SJCRH30 (cell line): ENCODE measurements around the gene PRR29. TPM values are rescaled to one million over a fixed set of nuclear protein-coding genes. Genes with fewer than 3 reads are reported as not detected.

Experiments used
- DNase-seq, 2 experiments: peaks; one replicate each; pipeline ENCODE4 v3.0.0-alpha.2; 2015 to 2020
- H3K27ac ChIP-seq: fragments of 250-450 bp; sonication (Bioruptor Pico); 2 replicates; pipeline ENCODE4 v1.5.1; 2020; ENCODE audit warnings: mild to moderate bottlenecking, moderate library complexity
- H3K27me3 ChIP-seq: fragments of 250-450 bp; sonication (Bioruptor Pico); 2 replicates; pipeline ENCODE4 v1.5.1; 2020; ENCODE audit warnings: mild to moderate bottlenecking, moderate library complexity
- H3K36me3 ChIP-seq: fragments of 250-450 bp; sonication (Bioruptor Pico); 2 replicates; pipeline ENCODE4 v1.5.1; 2020; ENCODE audit warnings: mild to moderate bottlenecking, moderate library complexity
- H3K4me1 ChIP-seq: fragments of 250-450 bp; sonication (Bioruptor Pico); 2 replicates; pipeline ENCODE4 v1.5.1; 2020; ENCODE audit warnings: mild to moderate bottlenecking, moderate library complexity
- H3K4me3 ChIP-seq: fragments of 250-450 bp; sonication (Bioruptor Pico); 2 replicates; pipeline ENCODE4 v1.5.1; 2020; ENCODE audit warnings: mild to moderate bottlenecking, moderate library complexity
- H3K9me3 ChIP-seq: fragments of 250-450 bp; sonication (Bioruptor Pico); replicated peaks from 2 replicates; pipeline ENCODE4 v1.5.1; 2020; ENCODE audit warnings: mild to moderate bottlenecking, moderate library complexity
- total RNA-seq: library from RNA; depleted of rRNA; stranded (reverse); fragments of >200 nt; shearing (Covaris generic); gene quantifications from 2 replicates; pipeline ENCODE4 v1.2.3, GENCODE V29; 2014; rRNA removed

Gene PRR29
- 0.12 TPM in 1 of 2 replicates, not detected in the other for total RNA-seq

DNA sequence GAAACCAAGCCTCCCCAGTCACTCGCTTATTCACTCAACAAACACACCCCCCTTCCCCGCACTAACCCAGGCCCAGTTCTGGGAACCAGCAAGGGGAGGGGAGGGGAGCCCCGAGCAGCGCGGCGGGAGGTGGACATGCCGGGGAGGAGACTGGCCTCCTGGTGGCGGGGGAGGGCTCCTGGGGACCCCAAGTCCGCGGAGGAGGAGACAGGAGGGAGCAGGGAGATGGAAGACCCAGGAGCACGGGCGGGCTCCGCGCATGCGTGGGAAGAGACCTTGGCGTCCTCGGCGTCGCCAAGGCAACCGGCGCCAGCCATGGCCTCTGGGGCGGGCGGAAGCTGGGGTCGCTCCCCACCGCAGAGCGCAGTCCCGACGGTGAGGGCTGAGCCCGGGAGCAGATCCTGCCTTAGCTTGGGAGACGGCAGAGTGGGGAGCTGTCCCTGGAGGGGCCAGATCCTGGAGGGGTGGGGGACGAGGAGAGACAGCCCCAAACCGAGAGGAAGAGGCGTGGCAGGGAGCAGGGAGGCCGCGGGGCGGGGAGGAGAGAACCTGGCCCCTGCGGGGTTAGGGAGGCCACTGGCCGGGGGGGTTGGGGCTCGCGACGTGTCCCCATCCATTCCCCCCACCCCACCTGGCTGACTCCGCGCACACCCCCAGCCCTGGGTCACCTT is at the start of gene PRR29:
TSS of gene PRR29 (plus strand) at position 302 of the 671 bp plus-strand sequence. CDS start at position 316, 14 bp downstream.
- Histone ChIP-seq H3K36me3 (no peaks in the 10 kb centered on the region), H3K27me3 (no peaks in the 10 kb centered on the region), H3K4me3 (peak within 1 kb of the TSS; percentile 54), H3K27ac (peak within 1 kb of the TSS; percentile 52), H3K9me3 (no peaks in the 10 kb centered on the region), H3K4me1 (peaks cover 16% of the 10 kb centered on the region)
- peak; percentile 72 to 80 for DNase-seq

DNA sequence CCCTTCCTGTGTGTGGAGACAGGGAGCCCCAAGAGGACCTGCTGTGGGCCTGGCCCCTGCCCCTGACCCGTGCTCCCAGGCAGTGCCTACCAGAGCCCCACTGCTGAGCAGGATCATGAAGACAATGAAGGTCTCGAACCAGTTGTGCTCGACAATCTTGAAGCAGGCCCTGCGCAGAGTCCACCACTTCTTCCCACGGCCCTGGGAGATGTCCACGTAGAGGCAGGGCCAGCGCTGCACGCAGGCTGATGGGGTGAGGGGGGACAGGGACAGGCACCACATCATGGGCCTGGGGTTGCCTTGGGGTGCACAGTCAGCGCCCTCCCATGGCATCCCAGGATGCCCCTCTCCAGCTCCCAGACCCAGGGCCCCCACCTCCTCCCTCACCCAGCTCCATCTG is 49.6 kb upstream of the PRR29 start:
- Histone ChIP-seq H3K4me3 (no peak overlapping the region), H3K27me3 (no peaks in the 10 kb centered on the region), H3K36me3 (no peaks in the 10 kb centered on the region), H3K9me3 (no peaks in the 10 kb centered on the region), H3K27ac (no peak overlapping the region), H3K4me1 (no peaks in the 10 kb centered on the region)
- DNase-seq, result no peak

DNA sequence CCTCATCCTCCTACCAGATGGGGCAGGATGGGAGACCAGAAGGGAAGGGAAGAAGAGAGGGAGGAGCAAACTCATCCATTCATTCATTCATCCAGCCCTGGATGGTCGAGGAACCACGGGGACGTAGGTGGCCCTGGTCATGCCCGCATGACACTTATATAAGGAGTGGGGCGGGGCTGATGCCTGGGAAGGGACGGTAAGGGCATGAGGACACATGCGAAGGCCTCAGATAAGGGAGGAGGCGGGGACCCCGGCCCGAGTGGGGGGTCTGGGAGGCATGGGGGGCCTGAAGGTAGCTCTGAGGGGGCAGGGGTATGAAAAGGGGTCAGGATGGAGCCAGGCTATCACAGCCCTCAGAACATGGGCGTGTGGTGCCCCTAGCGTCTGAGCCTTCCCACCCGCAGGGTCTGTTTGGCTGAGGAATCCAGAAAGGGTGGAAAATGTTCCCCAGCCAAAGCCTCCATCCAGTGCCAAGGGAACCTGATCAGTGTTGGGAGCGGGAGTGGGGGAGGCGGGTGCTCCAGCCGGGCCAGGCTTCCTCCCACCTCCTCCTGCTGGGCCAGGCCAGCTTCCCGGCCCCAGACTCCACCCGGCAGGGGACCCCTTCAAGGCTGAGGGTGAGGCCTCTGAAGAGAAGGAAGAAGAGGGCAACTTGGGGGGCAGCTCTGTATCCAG is 48.4 kb upstream of the PRR29 start:
- no peak overlapping the region for H3K4me3 ChIP-seq
- DNase-seq, result no peak
- no peaks in the 10 kb centered on the region for H3K9me3 ChIP-seq
- no peaks in the 10 kb centered on the region for H3K36me3 ChIP-seq
- H3K27ac ChIP-seq, result no peak overlapping the region
- no peaks in the 10 kb centered on the region for H3K27me3 ChIP-seq
- H3K4me1 ChIP-seq, result no peaks in the 10 kb centered on the region

DNA sequence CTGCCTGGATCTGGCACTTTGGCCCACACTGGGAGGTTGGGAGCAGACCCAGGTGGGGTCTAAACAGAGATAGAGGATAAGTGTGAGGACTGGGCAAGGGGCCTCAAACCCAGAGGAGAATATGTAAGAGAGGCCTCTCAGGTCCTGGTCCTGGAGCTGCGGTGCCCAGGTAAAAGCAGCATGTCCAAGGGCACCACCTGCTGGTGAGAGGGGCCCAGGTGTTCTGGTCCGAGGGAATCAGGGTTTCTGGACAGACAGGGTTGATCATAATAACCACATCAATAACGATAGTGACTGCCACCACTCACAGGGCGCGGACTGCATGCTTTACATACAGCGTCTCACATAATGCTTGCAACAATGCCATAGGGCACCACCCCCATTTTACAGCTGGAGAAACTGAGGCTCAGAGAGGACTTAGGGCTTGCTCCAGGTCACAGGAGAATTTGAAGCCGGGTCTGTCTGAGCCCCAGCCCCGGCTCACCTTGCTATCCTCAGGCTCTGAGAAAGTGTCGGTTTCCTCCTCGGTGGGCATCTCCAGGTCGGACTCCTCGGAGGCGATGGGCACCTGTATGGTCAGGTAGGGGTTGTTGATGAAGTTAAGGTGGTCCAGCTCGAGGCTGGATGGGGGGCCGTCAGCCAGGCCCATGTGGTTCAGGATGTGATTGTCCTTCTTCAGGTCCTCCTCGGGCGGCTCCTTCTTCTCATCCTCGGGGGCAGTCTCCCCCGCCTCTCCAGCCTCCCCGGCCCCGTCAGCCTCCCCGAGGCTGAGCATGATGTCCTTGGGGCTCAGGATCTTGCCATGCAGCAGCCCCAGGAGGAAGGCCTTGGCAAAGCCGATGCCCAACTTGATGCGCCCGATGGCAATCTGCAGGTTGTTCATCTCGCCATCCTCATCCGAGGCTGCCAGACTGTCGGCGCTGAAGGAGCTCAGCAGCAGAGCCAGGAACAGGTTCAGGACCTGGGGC is 46.9 kb upstream of the PRR29 start:
- H3K4me3 ChIP-seq, result no peak overlapping the region
- no peaks in the 10 kb centered on the region for H3K4me1 ChIP-seq
- H3K36me3 ChIP-seq, result no peaks in the 10 kb centered on the region
- H3K27me3 ChIP-seq, result no peaks in the 10 kb centered on the region
- H3K27ac ChIP-seq, result no peak overlapping the region
- no peak for DNase-seq
- no peaks in the 10 kb centered on the region for H3K9me3 ChIP-seq

DNA sequence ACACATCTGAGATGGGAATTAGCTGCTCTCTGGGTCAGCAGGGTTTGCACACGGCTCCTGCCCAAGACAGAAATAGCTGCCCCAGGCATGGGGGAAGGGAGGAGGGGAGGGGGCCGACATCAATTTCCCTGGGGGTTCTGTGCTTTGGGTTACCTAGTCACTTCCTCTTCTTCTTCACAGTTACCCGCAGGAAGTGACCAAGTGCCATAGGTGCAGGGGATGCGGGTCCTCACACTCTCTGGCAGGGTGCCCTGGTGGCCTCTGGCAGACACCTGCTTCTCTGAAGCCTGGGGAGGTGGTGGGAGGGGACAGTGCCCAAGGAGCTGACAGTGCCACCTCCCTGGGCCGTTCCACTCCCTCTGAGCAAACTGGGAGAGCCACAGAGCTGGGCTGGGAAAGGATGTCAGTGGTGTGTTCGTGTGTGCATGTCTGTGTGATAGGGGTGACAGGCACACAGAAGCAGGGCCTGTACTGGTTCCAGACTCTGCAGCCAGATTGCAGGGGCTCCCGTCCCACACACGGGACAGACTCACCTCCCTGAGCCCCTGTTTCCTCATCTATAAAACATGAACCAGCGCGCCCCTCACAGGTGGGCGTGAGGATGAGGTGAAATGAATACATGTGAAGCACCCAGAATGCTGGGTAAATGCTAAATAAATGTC is 43.6 kb upstream of the PRR29 start:
- Histone ChIP-seq H3K4me3 (no peak overlapping the region), H3K4me1 (no peaks in the 10 kb centered on the region), H3K27me3 (no peaks in the 10 kb centered on the region), H3K9me3 (no peaks in the 10 kb centered on the region), H3K36me3 (0 out of 2 replicates have a peak, but pooled peaks cover 3% of the 10 kb centered on the region), H3K27ac (no peak overlapping the region)
- DNase-seq, result no peak

DNA sequence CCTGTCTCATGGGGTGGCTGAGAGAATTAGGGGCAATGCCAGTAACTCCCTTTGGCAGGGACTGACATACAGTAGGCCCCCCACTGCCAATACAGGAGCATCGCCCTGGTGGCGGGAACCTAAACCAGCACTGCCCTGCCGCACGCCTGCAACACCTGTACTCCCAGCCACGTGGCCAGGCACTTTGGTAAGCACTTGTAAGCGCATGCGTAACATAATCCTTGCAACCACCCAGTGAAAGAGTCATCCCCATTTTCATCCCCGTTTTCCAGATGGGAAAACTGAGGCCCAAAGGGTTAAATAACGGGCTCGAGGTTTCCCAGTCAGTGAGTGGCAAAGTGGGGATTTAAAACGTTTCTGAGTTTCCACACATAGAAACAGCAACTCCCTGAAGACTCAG is 42.9 kb upstream of the PRR29 start:
- H3K4me3 ChIP-seq, result no peak overlapping the region
- H3K4me1 ChIP-seq, result no peaks in the 10 kb centered on the region
- DNase-seq, result no peak
- no peaks in the 10 kb centered on the region for H3K27me3 ChIP-seq
- no peak overlapping the region for H3K27ac ChIP-seq
- 0 out of 2 replicates have a peak, but pooled peaks cover 3% of the 10 kb centered on the region for H3K36me3 ChIP-seq
- H3K9me3 ChIP-seq, result no peaks in the 10 kb centered on the region

DNA sequence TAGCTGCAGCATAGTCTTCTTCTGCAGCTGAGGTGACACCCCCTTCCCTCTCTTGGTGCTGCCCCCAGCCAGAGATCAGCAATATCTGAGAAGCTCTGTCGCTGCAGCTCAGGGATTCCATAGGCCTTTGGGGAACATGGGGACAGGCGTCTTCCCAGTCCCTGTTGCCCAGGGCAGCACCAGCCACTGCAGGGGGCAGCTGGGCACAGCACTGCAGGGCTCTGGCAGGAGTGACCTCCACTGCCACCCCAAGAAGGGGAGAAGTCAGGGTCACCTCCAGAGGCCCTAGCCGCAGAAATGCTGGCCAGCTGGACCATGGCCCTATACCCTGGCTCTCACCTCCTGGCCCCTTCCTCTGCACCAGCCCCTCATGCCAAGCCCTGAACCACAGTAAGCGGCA is 42.4 kb upstream of the PRR29 start:
- no peak overlapping the region for H3K27ac ChIP-seq

DNA sequence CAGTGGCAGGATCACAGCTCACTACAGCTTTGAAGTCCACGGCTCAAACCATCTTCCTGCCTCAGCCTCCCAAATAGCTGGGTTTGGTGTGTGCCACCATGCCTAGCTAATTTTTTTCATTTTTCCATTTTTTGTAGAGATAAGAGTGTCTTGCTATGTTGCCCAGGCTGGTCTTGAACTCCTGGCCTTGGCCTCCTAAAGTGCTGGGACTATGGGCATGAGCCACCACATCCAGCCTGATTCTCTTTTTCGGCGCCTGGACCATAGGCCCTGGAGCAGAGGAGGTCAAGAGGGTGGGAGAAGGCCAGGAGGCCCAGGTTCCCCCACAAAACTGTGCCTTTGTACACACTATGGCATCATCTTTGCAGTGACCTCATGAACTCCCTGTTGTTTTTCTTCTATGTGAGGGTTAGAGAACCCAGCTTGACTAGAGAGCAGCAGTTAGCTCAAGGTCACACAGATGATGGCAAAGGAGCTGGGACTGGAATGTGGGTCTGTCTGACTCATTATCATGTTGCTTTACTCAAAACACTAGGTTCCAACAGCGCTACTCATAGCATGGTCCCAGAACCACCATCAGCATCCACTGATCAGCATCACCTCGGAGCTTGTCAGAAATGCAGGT is 41.7 kb upstream of the PRR29 start:
- Histone ChIP-seq H3K4me1 (no peaks in the 10 kb centered on the region), H3K27ac (no peak overlapping the region), H3K36me3 (0 out of 2 replicates have a peak, but pooled peaks cover 3% of the 10 kb centered on the region), H3K4me3 (no peak overlapping the region), H3K27me3 (no peaks in the 10 kb centered on the region), H3K9me3 (no peaks in the 10 kb centered on the region)
- no peak for DNase-seq

More for the DNA sequence above, 42.4 kb upstream of the PRR29 start:
- 0 out of 2 replicates have a peak, but pooled peaks cover 3% of the 10 kb centered on the region for H3K36me3 ChIP-seq
- no peaks in the 10 kb centered on the region for H3K27me3 ChIP-seq
- no peaks in the 10 kb centered on the region for H3K4me1 ChIP-seq
- no peak for DNase-seq
- H3K9me3 ChIP-seq, result no peaks in the 10 kb centered on the region
- H3K4me3 ChIP-seq, result no peak overlapping the region

DNA sequence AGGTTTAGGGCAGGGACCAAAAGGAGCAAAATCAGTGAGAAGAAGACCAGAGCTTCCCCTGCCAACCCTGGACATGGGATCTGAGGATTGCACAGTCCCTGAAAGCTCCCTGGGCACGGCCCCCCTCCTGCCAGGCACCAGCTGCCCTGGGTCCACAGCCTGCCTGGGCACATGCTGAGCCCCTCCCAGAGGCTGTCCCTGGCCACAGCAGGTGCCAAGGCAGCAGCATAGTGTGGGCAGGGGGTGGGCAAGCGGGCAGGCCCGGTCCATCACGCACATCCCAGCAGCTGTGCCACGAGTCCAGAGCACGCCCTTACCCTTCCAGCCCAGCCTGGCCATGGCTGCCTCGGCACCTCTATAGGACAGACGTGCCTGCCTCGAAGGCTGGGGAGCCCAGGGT is 38.1 kb upstream of the PRR29 start:
- DNase-seq, result no peak
- H3K27ac ChIP-seq, result no peak overlapping the region
- H3K9me3 ChIP-seq, result no peaks in the 10 kb centered on the region
- no peaks in the 10 kb centered on the region for H3K4me1 ChIP-seq
- H3K36me3 ChIP-seq, result peaks cover 3% of the 10 kb centered on the region; the same call in 1 of the 2 replicates
- H3K4me3 ChIP-seq, result no peak overlapping the region
- H3K27me3 ChIP-seq, result no peaks in the 10 kb centered on the region

DNA sequence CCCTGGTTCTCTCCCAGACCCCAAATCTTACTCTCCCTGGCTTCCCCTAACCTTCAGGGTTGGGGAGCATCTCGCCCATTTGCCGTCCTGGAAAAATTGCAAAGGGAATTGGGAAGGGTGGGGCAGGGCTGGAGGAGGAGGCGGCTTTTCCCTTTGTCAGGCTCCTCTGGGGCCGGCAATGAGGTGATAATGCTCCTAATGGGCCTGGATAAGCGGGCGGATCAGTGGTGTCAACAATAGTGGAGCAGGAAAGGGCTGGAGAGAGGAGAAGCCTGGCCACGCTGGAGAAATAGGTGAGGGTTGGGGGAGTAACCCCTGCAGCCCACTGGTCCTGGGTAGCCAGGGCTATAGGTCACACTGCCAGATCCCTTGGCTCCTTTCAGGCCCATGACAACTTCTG is 37.7 kb upstream of the PRR29 start:
- Histone ChIP-seq H3K27ac (no peak overlapping the region), H3K36me3 (peaks cover 3% of the 10 kb centered on the region; the same call in 1 of the 2 replicates), H3K27me3 (no peaks in the 10 kb centered on the region), H3K4me1 (no peaks in the 10 kb centered on the region), H3K9me3 (no peaks in the 10 kb centered on the region), H3K4me3 (no peak overlapping the region)
- no peak for DNase-seq

DNA sequence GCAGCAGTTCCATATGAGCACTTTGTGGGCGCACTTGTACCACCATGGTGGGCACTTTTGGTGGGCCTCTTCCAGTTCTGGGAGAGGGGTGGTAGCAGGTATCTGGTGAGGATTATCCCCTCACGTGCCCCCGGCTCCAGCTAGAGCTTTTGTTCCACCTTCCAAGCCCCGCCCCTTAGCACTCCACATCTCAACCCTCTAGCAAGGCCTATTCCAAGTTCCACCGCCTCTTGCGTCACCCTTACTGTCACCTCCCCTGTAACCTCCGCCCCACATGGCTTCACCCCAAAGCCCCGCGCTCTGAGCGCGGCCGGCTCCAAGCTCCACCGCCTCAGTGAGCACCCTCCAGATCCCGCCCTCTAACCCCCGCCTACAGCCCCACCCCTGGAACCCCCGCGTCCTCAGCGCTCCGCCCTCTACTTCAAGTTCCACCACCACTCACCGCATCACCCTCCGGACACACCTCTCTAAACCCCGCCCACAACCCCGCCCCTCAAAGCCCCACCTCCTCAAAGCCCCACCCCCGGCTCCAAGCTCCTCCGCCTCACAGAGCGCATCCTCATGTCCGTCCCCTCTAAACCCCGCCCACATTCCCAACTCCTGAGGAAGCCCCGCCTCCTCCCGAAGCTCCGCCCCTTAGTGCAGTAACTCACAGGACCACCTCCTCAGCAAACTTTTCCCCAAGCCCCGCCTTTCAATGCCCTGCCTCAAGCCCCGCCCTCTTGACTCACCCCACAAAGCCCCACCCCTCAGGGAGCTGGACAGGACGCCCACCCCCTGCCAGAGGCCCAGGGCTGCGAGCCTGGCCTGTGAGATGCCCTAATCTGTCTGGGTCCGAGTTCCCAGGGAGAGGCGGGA is 36.6 kb upstream of the PRR29 start:
- Histone ChIP-seq H3K4me1 (no peaks in the 10 kb centered on the region), H3K27me3 (no peaks in the 10 kb centered on the region), H3K27ac (no peak overlapping the region), H3K4me3 (no peak overlapping the region), H3K36me3 (peaks cover 1% of the 10 kb centered on the region; the same call in 1 of the 2 replicates), H3K9me3 (no peaks in the 10 kb centered on the region)
- peak; percentile 71 to 73 for DNase-seq

DNA sequence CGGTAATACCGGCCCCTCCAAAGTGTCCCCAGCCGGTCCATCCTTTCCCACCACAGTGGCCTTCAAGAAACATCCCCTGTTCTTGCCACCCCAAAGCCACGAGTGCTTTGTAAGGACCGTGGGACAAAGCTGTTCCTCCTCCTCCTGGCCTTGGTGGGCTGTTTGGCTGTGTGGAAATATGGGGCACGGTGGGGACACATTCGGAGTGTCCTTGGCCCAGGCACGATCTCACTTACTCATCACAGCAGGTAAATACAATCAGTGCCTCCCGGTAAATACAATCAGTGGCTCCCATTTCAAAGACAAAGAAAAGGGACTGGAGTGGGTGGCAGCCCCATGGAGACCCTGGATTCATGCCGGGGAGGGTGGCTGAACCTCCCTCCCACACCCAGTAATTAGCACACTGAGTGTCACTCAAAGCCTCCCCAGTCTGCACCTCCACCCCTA is 35.8 kb upstream of the PRR29 start:
- H3K4me3 ChIP-seq, result no peak overlapping the region
- no peak overlapping the region for H3K27ac ChIP-seq
- no peaks in the 10 kb centered on the region for H3K9me3 ChIP-seq
- H3K36me3 ChIP-seq, result no peaks in the 10 kb centered on the region; the same call in 1 of the 2 replicates
- H3K27me3 ChIP-seq, result no peaks in the 10 kb centered on the region
- DNase-seq, result no peak
- no peaks in the 10 kb centered on the region for H3K4me1 ChIP-seq

DNA sequence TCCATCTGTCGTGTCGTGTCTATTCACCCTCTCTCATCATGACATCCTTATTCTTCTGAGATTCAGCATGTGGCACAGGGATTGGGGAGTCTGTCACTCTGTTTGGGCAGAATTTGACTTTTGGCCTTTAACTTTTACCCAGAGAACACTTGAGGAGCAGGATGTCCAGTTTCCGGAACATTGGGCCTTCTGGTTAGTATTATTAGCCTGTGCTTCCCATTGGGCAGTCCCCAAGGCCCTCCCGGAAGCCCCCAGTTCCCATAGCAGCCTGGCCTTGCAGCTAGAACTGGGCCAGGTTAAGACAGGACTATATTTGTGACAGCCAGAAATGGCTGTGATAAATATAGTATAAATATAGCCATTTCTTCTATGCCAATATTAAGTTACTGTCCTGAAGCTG is 35.0 kb upstream of the PRR29 start:
- Histone ChIP-seq H3K27ac (no peak overlapping the region), H3K4me1 (no peaks in the 10 kb centered on the region), H3K9me3 (no peaks in the 10 kb centered on the region), H3K27me3 (no peaks in the 10 kb centered on the region), H3K36me3 (peaks cover 2% of the 10 kb centered on the region; the same call in 1 of the 2 replicates), H3K4me3 (no peak overlapping the region)
- DNase-seq, result no peak
